GM12875 (cell line): ENCODE measurements around the gene FAM221A.

Experiments used
- H3K4me3 ChIP-seq: one replicate; pipeline ENCODE4 v1.5.1; 2011; ENCODE audit warnings: low read depth, low read length, control low read depth
- CTCF ChIP-seq: IDR thresholded peaks from 2 replicates; pipeline ENCODE4 v1.5.1; 2011; ENCODE audit warnings: low read depth, mild to moderate bottlenecking, control low read depth, inconsistent platforms, low read length, moderate library complexity, borderline replicate concordance; ENCODE audit not compliant: insufficient read depth

FAM221A gene

GRCh38 chr7:23679898-23680413 is at the start of gene FAM221A:
Gene FAM221A, plus strand, starts transcription at chr7:23680199. Its CDS starts 20 bp downstream, at chr7:23680219.
- peak within 1 kb of the TSS; percentile 81 for H3K4me3 ChIP-seq
- peak; percentile 92 for TF ChIP-seq CTCF

- TF ChIP-seq CTCF, result no peak
These were observed 46.6 kb upstream of the FAM221A start for GRCh38 chr7:23633417-23633816.

GRCh38 chr7:23645822-23646221 is 34.2 kb upstream of the FAM221A start:
- TF ChIP-seq CTCF, result no peak
- H3K4me3 ChIP-seq, result no peak overlapping the region

More at GRCh38 chr7:23633417-23633816, 46.6 kb upstream of the FAM221A start:
- no peak overlapping the region for H3K4me3 ChIP-seq

GRCh38 chr7:23653942-23654341 is 26.1 kb upstream of the FAM221A start:
- TF ChIP-seq CTCF, result no peak
- no peak overlapping the region for H3K4me3 ChIP-seq

- peak; percentile 10; the same call in 1 of the 2 replicates for TF ChIP-seq CTCF
- no peak overlapping the region for H3K4me3 ChIP-seq
These were observed 25.5 kb upstream of the FAM221A start for GRCh38 chr7:23654508-23654907.

- no peak for TF ChIP-seq CTCF
These were observed 24.6 kb upstream of the FAM221A start for GRCh38 chr7:23655433-23655832.

GRCh38 chr7:23658831-23659427 is 21.1 kb upstream of the FAM221A start:
- H3K4me3 ChIP-seq, result no peak overlapping the region
- TF ChIP-seq CTCF, result no peak

More at GRCh38 chr7:23655433-23655832, 24.6 kb upstream of the FAM221A start:
- no peak overlapping the region for H3K4me3 ChIP-seq
